Activated naive CD8-positive, alpha-beta T cell treated with anti-CD3 and anti-CD28 coated beads for 36 hours (primary cell): Measurements from ENCODE around the gene SIPA1L3. TPM values are rescaled to one million over a fixed set of nuclear protein-coding genes. Genes with fewer than 3 reads are reported as not detected.

Experiments
- DNase-seq: peaks from one replicate; pipeline ENCODE4 v3.0.0; 2021
- H3K27ac Mint-ChIP-seq: one replicate; pipeline ENCODE4 v1.8.0; 2022; ENCODE audit warnings: mild to moderate bottlenecking, moderate library complexity, mixed read lengths
- H3K27me3 Mint-ChIP-seq: one replicate; pipeline ENCODE4 v1.8.0; 2022; ENCODE audit warnings: mild to moderate bottlenecking, mixed read lengths
- H3K36me3 Mint-ChIP-seq: one replicate; pipeline ENCODE4 v1.8.0; 2021; ENCODE audit warnings: mild to moderate bottlenecking, mixed read lengths
- H3K4me1 Mint-ChIP-seq: one replicate; pipeline ENCODE4 v1.8.0; 2021; ENCODE audit warnings: mixed read lengths
- H3K4me3 Mint-ChIP-seq: one replicate; pipeline ENCODE4 v1.8.0; 2022; ENCODE audit warnings: mild to moderate bottlenecking, moderate library complexity, mixed read lengths
- H3K9me3 Mint-ChIP-seq: one replicate; pipeline ENCODE4 v1.8.0; 2022; ENCODE audit warnings: mixed read lengths
- total RNA-seq, 2 experiments: library from RNA; stranded (reverse); gene quantifications; one replicate each; pipeline ENCODE4 v1.2.3, GENCODE V29; 2021

The SIPA1L3 gene
- total RNA-seq, 2 experiments from 2014 or later: 9.1 to 9.7 TPM

DNA sequence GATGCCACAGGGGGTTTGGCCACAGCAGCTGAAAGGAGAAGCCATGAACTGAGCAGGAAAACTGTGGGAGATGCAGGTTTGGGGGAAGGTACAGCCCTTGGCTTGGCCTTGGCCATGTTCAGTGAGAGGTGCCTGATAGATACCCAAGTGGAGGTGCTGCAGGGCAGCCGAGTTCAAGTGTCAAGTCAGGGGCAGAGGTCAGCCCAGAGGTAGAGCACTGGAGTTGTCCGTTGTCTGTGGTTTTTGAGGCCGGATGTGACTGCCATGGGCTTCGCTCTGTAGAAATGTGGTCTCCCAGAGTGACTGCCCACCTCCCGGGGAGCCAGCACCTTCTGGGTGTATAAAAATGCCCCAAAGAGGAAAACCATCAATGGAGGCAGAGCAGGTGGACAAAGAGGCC lies 251.7 kb downstream of the SIPA1L3 start:
- H3K9me3 Mint-ChIP-seq: peaks cover 5% of the 10 kb centered on the region
- H3K36me3 Mint-ChIP-seq: peaks cover 33% of the 10 kb centered on the region
- H3K4me3 Mint-ChIP-seq: no peak overlapping the region
- H3K27ac Mint-ChIP-seq: no peak overlapping the region
- no peaks in the 10 kb centered on the region for H3K27me3 Mint-ChIP-seq
- DNase-seq: no peak
- no peaks in the 10 kb centered on the region for H3K4me1 Mint-ChIP-seq

DNA sequence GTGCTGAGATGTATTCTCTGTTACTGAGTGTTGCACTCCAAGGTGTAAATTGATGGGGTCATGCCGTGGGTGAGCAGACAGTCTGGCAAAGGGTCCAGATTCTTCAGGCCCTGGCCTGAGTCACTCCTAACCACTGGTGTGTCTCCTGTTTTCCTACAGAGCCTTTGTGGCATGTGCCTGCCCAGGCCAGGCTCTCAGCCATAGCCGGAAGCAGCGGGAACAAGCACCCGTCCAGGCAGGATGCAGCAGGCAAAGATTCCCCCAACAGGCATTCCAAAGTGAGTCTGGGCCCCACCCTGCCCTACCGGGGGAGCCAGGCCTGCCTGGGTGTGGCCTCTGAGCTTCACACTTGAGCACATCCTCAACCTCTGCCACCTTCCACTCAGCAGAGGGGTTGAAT lies 255.1 kb downstream of the SIPA1L3 start:
- H3K27me3 Mint-ChIP-seq: no peaks in the 10 kb centered on the region
- no peaks in the 10 kb centered on the region for H3K4me1 Mint-ChIP-seq
- peaks cover 36% of the 10 kb centered on the region for H3K36me3 Mint-ChIP-seq
- H3K27ac Mint-ChIP-seq: no peak overlapping the region
- no peak for DNase-seq
- H3K9me3 Mint-ChIP-seq: peaks cover 5% of the 10 kb centered on the region
- H3K4me3 Mint-ChIP-seq: no peak overlapping the region

DNA sequence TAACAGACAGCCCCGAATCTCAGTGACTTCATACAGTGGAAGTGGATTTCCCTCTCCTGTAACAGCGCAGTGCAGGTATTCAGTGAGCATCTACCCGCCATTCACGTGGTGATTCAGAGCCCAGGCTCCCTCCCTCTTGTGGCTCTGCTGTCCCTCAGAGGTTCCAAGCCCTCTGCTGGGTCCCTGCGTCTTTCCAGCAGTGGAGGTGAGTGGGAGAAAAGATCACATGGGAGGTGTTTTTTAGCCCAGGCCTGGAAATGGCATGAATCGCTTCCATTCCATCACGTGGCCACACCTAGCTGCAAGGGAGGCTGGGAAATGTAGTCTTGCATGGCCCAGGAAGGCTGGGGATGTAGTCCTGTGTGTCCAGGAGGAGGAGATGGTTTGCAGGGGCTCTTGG lies 255.6 kb downstream of the SIPA1L3 start:
- no peak overlapping the region for H3K27ac Mint-ChIP-seq
- DNase-seq: no peak
- peaks cover 36% of the 10 kb centered on the region for H3K36me3 Mint-ChIP-seq
- H3K4me1 Mint-ChIP-seq: no peaks in the 10 kb centered on the region
- H3K9me3 Mint-ChIP-seq: peaks cover 5% of the 10 kb centered on the region
- no peaks in the 10 kb centered on the region for H3K27me3 Mint-ChIP-seq
- no peak overlapping the region for H3K4me3 Mint-ChIP-seq

DNA sequence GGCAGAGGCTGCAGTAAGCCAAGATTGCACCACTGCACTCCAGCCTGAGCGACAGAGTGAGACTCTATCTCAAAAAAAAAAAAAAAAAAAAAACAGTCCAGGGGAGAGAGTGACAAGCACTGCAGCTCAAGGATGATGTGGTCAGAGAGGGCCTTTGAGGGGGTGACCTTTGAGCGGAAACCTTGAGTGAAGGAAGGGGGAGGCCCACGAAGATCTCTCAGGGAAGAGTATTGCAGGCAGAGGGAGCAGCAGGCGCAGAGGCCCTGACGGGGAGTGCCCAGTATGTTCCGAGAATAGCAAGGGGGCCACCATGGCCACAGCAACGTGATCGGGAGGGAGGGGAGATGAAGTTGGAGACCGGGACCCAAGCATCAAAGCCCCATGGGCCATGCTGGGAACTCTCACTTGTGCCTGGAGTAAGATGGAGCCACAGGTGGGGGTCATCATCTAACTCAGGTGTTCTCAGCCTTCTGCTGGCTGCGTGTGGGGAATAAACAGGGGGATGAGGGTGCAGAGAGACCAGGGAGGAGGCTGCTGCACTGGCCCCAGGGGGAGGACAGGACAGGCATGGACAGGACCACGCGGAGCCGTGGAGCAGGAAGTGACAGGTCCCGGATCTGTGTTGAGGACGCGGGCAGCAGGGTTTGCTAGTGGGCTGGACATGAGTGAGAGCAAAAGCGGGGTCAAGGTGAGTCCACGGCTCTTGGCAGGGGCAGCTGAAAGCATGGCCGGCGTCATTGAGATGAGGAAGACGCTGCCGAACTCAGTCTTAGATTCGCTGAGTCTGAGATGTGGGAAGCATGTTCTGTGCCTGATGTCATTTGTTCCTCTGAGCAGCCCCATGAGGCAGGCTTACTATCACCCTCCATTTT lies 256.6 kb downstream of the SIPA1L3 start:
- H3K4me1 Mint-ChIP-seq: no peaks in the 10 kb centered on the region
- no peak overlapping the region for H3K4me3 Mint-ChIP-seq
- no peaks in the 10 kb centered on the region for H3K27me3 Mint-ChIP-seq
- H3K9me3 Mint-ChIP-seq: peaks cover 5% of the 10 kb centered on the region
- no peak for DNase-seq
- H3K36me3 Mint-ChIP-seq: peaks cover 36% of the 10 kb centered on the region
- no peak overlapping the region for H3K27ac Mint-ChIP-seq

DNA sequence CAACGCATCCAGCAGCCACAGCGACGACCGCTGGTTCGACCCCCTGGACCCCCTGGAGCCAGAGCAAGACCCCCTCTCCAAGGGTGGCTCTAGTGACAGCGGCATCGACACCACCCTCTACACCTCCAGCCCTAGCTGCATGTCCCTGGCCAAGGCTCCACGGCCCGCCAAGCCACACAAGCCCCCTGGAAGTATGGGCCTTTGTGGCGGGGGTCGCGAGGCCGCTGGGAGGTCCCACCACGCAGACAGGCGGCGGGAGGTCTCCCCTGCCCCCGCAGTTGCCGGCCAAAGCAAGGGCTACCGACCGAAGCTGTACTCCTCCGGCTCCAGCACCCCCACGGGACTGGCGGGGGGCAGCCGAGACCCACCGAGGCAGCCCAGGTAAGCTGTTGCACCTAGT lies 257.5 kb downstream of the SIPA1L3 start:
- Mint-ChIP-seq H3K4me1 (no peaks in the 10 kb centered on the region), H3K27me3 (no peaks in the 10 kb centered on the region), H3K27ac (no peak overlapping the region)

DNA sequence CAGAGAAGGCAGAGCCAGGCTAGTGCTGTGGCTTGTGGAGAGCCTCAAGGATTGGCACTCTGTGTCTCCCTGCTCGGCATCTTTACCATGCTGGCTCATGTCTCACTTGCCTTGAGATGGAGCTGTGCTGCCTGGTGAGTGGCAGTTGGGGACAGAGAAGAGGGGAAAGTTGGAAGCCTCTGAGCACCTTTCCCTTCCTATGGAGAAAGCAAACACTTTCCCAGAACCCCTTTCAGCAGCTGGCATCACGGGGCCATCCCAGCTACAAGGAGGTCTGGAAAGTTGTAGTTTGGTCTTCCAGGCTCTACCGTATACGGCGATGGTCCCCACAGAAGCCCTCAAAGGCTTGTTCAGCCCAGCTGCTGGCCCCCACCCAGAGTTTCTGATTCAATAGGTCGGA lies 258.3 kb downstream of the SIPA1L3 start:
- Mint-ChIP-seq H3K4me3 (no peak overlapping the region), H3K4me1 (no peaks in the 10 kb centered on the region), H3K27me3 (no peaks in the 10 kb centered on the region), H3K9me3 (peaks cover 5% of the 10 kb centered on the region), H3K36me3 (peaks cover 32% of the 10 kb centered on the region), H3K27ac (no peak overlapping the region)
- no peak for DNase-seq

More for the DNA sequence above, 257.5 kb downstream of the SIPA1L3 start:
- H3K4me3 Mint-ChIP-seq: no peak overlapping the region
- H3K9me3 Mint-ChIP-seq: peaks cover 5% of the 10 kb centered on the region
- no peak for DNase-seq
- H3K36me3 Mint-ChIP-seq: peaks cover 32% of the 10 kb centered on the region

DNA sequence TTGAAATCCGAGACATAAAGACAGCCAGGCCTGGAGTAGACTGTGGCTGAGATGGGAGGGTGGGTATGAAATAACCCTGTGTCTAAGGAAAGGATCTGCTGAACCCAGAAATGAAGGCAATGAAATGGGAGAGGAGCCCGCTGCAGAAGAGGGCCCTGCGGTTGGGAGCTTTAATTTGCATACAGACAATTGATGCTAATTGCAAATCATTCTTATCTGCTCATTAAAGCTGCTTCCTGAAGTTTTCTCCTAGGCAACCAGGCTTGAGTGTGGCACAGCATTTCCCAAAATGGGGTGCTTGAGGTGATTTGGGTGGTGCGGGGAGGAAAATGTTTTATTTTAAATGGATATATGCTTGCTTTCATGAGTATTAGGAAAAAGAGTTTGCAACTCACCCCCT lies 261.6 kb downstream of the SIPA1L3 start:
- DNase-seq: no peak
- Mint-ChIP-seq H3K27me3 (no peaks in the 10 kb centered on the region), H3K36me3 (peaks cover 3% of the 10 kb centered on the region), H3K27ac (no peak overlapping the region), H3K4me3 (no peak overlapping the region), H3K4me1 (no peaks in the 10 kb centered on the region), H3K9me3 (no peaks in the 10 kb centered on the region)

DNA sequence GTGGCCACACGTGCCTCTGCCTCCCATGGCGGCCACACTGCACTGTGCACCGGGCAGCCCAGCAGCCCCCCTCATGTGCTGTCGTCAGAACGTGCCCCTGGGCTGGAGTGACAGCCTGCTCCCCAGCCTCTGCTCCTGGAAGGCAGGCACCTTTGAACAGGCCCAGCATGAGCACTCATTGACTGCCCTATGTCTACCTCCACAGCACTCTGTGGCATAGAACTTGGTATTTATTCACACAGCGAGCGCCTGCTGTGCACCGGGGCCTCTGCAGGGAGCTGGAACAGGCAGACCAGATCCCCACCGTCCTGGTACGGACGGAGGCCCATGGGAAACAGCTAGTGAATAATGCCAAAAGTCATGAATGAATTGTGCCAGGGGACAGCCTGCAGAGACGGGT lies 263.3 kb downstream of the SIPA1L3 start:
- Mint-ChIP-seq H3K27me3 (no peaks in the 10 kb centered on the region), H3K4me3 (no peak overlapping the region), H3K9me3 (no peaks in the 10 kb centered on the region), H3K36me3 (no peaks in the 10 kb centered on the region), H3K4me1 (no peaks in the 10 kb centered on the region), H3K27ac (no peak overlapping the region)
- DNase-seq: no peak

DNA sequence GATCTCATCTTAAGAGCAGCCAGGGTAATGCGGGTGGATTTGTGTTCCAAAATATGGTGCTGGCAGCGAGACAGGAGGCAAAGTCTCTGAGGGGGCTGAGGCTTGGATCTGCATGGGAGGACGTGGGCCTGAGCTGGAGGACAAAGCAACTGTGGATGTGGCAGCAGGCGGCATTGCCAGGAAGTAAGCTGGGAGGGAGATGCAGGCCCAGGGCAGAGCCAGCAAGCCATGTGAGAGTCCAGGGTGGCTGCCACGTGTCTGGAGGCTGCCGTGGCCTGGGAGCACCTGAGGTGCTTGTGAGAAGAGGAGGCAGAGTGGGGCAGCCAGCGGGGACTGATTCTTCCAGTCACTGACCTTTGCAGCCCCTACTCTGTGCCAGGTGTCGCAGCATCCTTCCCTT lies 265.0 kb downstream of the SIPA1L3 start:
- H3K27ac Mint-ChIP-seq: no peak overlapping the region
- no peaks in the 10 kb centered on the region for H3K9me3 Mint-ChIP-seq
- no peak overlapping the region for H3K4me3 Mint-ChIP-seq
- H3K36me3 Mint-ChIP-seq: peaks cover 2% of the 10 kb centered on the region
- H3K4me1 Mint-ChIP-seq: no peaks in the 10 kb centered on the region
- no peak for DNase-seq
- H3K27me3 Mint-ChIP-seq: no peaks in the 10 kb centered on the region

DNA sequence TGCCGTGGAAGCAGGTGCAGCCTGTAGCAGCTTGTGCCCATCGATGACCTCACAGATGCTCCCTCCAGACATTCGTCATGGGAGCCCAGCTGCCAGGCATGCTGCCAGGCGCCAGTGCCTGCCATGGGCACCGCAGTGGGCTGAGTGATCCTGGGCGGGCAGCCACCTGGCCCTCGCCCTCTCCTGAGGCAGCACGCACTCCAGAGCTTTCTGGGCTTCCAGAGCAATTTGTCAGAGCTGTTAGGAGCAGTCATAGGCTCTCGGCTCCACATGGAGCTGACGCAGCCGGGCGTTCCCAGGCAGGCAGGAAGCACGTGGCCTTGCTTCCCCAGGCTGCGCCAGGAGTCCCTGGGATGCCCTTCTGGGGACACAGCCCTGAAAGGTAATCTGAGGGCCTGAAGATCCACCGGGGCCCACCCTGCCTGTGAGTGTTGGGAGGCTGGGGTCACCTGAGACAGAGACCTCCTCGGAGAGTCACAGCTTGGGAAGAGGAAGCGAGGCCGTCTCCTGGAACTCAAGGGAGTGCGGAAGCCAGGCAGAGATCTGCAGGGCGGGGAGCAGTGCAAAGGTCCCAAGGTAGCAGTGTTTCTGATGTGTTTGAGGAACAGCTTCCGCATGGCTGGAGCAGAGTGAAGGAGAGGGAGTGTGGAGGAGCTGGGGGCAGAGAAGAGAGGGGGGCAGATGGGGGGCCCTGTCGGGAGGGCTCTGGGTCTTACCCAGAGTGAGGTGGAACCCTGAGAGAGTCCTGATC lies 266.5 kb downstream of the SIPA1L3 start:
- no peak overlapping the region for H3K4me3 Mint-ChIP-seq
- no peaks in the 10 kb centered on the region for H3K27me3 Mint-ChIP-seq
- DNase-seq: no peak
- no peaks in the 10 kb centered on the region for H3K9me3 Mint-ChIP-seq
- no peak overlapping the region for H3K27ac Mint-ChIP-seq
- peaks cover 5% of the 10 kb centered on the region for H3K36me3 Mint-ChIP-seq
- no peaks in the 10 kb centered on the region for H3K4me1 Mint-ChIP-seq

DNA sequence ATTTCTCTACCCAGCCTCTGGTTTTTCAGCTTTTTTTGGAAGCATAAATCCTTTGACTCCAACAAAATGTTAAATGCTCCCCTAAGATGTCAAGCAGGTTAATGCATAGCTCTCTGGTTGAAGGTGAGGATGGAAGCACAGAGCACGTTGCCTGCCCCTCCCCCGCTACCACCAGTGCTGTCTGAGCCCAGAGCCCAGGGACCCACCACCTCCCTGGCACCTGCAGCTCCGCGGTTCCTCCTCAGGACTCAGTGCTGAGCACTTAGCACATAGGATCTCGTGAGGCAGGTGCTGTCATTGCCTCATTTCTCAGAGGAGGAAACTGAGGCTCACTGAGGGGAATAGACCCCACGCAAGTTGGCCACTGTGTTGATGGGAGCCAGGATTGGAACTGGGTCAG lies 268.4 kb downstream of the SIPA1L3 start:
- peaks cover 14% of the 10 kb centered on the region for H3K36me3 Mint-ChIP-seq
- H3K9me3 Mint-ChIP-seq: peaks cover 3% of the 10 kb centered on the region
- H3K4me3 Mint-ChIP-seq: no peak overlapping the region
- no peak overlapping the region for H3K27ac Mint-ChIP-seq
- H3K4me1 Mint-ChIP-seq: no peaks in the 10 kb centered on the region
- H3K27me3 Mint-ChIP-seq: no peaks in the 10 kb centered on the region
- DNase-seq: no peak

DNA sequence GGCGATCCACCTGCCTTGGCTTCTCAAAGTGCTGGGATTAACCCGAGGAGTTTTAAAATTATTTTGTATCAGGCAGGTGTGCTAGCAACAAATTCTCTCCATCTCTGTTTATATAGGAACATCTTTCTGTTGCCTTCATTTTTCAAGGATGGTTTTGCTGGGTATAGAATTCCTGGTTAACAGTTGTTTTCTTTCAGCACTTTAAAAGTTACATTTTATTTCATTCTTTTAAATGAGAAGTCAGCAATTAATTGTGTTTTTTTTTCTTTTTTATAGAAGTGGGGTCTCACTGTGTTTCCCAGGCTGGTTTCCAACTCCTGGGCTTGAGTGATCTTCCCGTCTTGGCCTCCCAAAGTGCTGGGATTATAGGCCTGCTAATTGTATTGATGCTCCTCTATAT lies 273.1 kb downstream of the SIPA1L3 start:
- Mint-ChIP-seq H3K4me1 (no peaks in the 10 kb centered on the region), H3K36me3 (peaks cover 26% of the 10 kb centered on the region), H3K27me3 (no peaks in the 10 kb centered on the region), H3K27ac (no peak overlapping the region), H3K9me3 (peaks cover 7% of the 10 kb centered on the region), H3K4me3 (no peak overlapping the region)
- DNase-seq: no peak

DNA sequence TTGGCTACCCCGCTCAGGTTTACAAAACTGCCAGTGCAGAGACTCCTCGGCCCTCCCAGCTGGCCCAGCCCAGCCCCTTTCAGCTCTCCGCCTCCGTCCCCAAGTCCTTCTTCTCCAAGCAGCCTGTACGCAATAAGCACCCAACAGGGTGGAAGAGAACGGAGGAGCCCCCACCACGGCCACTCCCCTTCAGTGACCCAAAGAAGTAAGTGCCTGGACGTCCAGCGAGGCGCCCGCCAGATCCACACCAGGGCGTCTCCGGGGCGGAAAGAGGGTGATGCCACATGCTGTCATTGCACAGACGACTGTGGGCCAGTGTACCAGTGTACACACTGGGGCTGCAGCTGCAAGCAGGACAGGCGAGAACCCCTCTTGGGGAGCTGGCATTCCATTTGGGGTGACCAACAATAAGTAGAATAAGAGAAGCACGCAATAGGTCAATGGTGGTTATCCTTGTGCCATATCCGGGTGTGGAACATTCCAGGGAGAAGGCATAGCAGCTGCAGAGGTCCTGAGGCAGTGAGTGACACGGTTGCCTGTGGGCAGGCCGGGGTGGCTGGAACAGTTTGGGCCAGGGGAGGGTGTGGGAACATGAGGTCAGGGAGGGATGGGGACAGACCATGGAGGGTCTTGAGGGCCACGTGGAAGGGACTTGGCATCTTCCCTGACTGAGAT lies 275.7 kb downstream of the SIPA1L3 start:
- Mint-ChIP-seq H3K9me3 (peaks cover 7% of the 10 kb centered on the region), H3K27me3 (no peaks in the 10 kb centered on the region), H3K4me3 (no peak overlapping the region), H3K36me3 (peaks cover 22% of the 10 kb centered on the region), H3K4me1 (no peaks in the 10 kb centered on the region), H3K27ac (no peak overlapping the region)
- no peak for DNase-seq

DNA sequence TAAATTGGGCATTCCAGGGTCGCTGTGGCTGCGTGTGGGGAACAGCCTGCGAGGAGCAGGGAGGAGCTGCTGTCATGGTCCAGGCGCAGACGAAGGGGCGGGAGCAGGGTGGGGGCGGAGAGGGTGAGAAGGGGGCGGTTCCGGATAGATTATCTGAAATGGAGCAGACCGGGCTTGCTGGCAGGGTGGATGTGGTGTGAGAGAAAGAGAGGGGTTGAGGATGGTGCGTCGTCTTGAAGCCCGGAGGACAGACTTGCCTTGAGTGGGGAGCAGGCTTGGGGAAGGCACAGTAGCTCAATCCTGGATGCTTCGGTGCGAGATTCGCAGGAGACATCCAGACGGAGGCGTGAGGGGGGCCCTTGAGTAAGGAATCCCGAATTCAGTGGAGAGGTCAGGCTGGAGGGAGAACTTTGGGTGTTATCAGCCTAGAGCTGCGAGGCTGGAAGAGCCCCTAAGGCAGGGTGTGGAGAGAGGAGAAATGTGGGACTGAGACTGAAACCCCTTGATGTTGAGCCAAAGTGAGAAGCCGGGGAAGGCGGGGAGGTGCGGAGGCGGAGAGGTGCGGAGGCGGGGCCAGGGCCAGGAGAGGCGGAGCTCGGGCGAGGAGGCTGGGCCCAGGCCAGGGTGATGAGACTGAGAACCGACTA lies 276.4 kb downstream of the SIPA1L3 start:
- Mint-ChIP-seq H3K36me3 (peaks cover 21% of the 10 kb centered on the region), H3K4me3 (no peak overlapping the region), H3K27ac (no peak overlapping the region), H3K9me3 (peaks cover 7% of the 10 kb centered on the region), H3K4me1 (no peaks in the 10 kb centered on the region), H3K27me3 (no peaks in the 10 kb centered on the region)
- no peak for DNase-seq

DNA sequence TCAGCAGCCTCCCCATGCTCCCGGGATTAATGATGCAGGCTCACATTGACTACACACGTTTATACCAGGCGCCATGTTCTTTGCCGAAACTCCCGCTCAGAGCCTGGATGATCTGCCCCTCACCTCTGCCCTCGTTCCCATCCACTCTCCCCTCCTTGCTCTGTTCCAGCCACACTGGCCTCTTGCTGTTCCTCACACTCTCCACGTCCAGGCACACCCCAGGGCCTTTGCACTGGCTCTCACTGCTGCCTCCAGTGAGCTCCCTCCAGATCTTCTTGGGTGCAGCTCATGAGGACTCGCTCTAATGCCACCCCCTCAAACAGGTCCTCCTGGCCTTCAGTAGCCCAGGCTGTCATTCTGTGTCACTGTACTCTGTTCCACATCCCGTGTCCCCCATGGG lies 277.8 kb downstream of the SIPA1L3 start:
- Mint-ChIP-seq H3K4me3 (no peak overlapping the region), H3K27ac (no peak overlapping the region), H3K27me3 (no peaks in the 10 kb centered on the region), H3K4me1 (peaks cover 3% of the 10 kb centered on the region), H3K36me3 (peaks cover 17% of the 10 kb centered on the region), H3K9me3 (peaks cover 4% of the 10 kb centered on the region)
- DNase-seq: no peak
